Left lobe of liver (tissue), 2 donors: Measurements from ENCODE around the gene CXorf65. TPM values are rescaled to one million over a fixed set of nuclear protein-coding genes. Genes with fewer than 3 reads are reported as not detected.

Experiments
- ATAC-seq: fragments of 200-7000 bp; cut with Tn5 transposase; one replicate; pipeline ENCODE4 v1.9.1; 2020; ENCODE audit warnings: mild to moderate bottlenecking, moderate library complexity
- DNase-seq: peaks from one replicate; pipeline ENCODE4 v3.0.0-alpha.2; 2020; ENCODE audit warnings: low spot score
- total RNA-seq: library from RNA; stranded (reverse); gene quantifications from one replicate; pipeline ENCODE4 v1.2.1, GENCODE V29; 2021
- donor health status: DM: no; HTN: no; CAD: no; lungs with moderate emphysema.
- donor health status: DM: no; HTN: yes; CAD: no.

The CXorf65 gene
- total RNA-seq: not detected

DNA sequence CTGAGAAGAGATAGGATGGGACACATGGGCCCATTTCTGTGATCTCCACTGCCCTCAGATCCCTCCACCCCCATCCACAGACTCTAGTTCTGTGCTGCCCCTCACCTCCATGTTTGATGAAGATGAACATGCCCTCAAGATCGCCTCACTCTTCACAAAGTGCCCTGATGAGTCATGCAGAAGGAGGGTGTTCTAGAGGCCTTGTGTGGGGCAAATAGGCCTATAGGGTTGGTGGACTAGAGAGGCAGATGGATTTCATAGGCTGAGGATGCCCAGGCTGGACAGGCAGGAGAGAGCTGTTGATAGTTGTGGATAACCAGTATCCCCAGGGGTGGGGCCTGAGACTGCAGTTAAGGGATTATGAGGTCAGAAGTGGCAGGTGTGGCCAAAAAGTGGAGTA, at the start of gene CXorf65:
Gene CXorf65 (minus strand): TSS at position 314 of the 400 bp plus-strand sequence. CDS start 184 bp downstream, at position 130.
- ATAC-seq (no peak), DNase-seq (no peak)

DNA sequence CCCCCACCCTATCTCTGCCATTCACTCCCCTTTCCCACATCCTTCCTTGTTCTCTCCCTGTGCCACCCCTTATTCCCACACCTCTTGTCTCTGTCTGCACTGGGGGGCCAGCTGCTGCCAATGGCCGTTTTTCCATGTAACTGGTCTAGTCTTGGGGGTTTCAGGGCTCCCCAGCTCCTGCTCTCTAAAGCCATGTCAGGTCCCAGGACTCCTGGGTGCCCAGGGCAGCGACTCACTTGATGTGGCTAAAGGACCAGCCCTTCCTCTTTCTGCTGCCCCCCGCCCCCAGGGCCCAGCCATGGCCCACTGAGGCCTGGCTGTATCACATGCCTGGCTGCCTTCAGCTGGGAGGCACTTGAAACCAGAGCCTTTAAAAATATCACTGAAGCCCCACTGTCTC, 48.1 kb upstream of the CXorf65 start:
- ATAC-seq (no peak), DNase-seq (no peak)

GRCh38 chrX:71154196-71154595, 47.7 kb upstream of the CXorf65 start:
- no peak for ATAC-seq
- DNase-seq: no peak

- ATAC-seq: no peak
- no peak for DNase-seq
These were observed 44.8 kb upstream of the CXorf65 start for GRCh38 chrX:71151366-71151765.

DNA sequence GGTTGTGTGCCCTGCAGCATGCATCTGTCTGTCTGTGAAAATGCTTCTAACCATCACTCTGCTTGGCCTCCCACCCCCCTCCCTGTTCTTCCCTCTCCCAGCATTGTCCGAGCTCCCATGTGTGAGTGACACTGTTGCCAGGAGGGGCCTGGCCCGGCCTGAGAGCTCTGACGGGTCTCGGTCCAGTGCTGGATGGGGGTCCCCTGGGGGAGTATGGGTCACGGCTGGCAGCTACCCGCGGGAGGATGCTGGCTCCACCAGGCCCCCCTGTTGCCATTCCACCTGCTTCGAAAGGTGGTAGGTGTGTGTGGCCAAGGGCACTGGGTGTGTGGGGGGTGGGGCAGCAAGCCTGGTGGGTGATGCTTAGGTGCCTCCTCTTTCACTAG, 41.7 kb upstream of the CXorf65 start:
- DNase-seq: no peak
- ATAC-seq: no peak

DNA sequence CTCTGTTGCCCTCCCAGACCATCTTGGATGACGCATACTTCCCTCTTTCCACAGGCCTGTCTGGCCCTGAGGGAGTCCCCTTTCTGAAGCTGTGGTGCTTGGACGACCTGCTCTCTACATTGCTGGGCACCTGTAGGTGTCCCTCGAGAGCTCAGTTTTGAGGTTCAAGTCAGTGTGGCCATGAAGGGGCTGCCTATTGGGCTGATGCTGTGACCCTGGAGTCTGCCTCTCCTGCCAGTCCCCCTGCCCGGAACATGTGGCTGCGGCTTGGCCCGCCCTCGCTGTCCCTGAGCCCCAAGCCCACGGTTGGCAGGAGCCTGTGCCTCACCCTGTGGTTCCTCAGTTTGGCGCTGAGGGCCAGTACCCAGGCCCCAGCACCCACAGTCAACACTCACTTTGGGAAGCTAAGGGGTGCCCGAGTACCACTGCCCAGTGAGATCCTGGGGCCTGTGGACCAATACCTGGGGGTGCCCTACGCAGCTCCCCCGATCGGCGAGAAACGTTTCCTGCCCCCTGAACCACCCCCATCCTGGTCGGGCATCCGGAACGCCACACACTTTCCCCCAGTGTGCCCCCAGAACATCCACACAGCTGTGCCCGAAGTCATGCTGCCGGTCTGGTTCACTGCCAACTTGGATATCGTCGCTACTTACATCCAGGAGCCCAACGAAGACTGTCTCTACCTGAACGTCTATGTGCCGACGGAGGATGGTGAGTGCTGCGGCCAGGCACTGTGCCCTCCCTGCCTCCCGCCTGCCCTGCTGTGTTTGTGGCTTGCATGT, 41.1 kb upstream of the CXorf65 start:
- ATAC-seq: no peak
- no peak for DNase-seq

GRCh38 chrX:71144651-71145050, 38.1 kb upstream of the CXorf65 start, which contains the start of gene NLGN3:
Gene NLGN3, plus strand, starts transcription at chrX:71144841. Its CDS starts 2,909 bp downstream, at chrX:71147750.
- DNase-seq: no peak

GRCh38 chrX:71143508-71143907, 37.0 kb upstream of the CXorf65 start:
- DNase-seq (no peak), ATAC-seq (peak; percentile 39)

More at GRCh38 chrX:71144651-71145050, 38.1 kb upstream of the CXorf65 start, which contains the start of gene NLGN3:
- no peak for ATAC-seq

- ATAC-seq (no peak), DNase-seq (no peak)
These were observed 33.9 kb upstream of the CXorf65 start for GRCh38 chrX:71140440-71140839.

GRCh38 chrX:71131510-71131909, 25.0 kb upstream of the CXorf65 start:
- DNase-seq: no peak
- no peak for ATAC-seq

GRCh38 chrX:71128915-71129765, 22.6 kb upstream of the CXorf65 start:
- ATAC-seq: peak; percentile 91
- peak; percentile 60 for DNase-seq

- DNase-seq: no peak
- ATAC-seq: no peak
These were observed 21.8 kb upstream of the CXorf65 start for GRCh38 chrX:71128166-71128833.

DNA sequence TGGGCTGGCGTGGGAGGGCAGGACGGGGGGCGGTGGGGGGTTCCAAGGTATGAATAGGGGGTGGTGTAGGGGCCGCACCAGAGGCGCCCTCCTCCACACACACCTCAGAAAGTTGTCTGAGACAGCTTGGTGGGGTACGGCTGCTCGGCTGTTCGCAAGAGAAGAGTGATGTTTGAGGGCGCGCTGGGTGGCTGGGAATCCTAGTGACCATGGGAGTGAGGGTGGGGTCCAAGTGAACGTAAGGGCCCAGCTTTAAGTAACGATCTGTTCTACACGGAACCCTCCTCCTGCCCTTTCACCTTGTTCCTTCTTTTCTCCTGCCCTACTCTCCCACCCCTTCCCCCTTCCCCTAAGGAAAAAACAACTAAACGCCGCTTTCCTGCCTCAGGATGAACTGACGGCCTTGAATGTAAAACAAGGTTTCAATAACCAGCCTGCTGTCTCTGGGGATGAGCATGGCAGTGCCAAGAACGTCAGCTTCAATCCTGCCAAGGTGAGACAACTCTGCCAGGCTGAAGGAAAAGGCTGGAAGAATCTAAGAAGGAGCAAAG, 12.5 kb upstream of the CXorf65 start:
- ATAC-seq: peak; percentile 45
- no peak for DNase-seq

GRCh38 chrX:71118032-71118984, 11.8 kb upstream of the CXorf65 start, which contains the start of gene MED12:
Gene MED12, plus strand, starts transcription at chrX:71118596. Its CDS starts 159 bp downstream, at chrX:71118755.
- ATAC-seq (peak; percentile 99), DNase-seq (peak; percentile 80)

DNA sequence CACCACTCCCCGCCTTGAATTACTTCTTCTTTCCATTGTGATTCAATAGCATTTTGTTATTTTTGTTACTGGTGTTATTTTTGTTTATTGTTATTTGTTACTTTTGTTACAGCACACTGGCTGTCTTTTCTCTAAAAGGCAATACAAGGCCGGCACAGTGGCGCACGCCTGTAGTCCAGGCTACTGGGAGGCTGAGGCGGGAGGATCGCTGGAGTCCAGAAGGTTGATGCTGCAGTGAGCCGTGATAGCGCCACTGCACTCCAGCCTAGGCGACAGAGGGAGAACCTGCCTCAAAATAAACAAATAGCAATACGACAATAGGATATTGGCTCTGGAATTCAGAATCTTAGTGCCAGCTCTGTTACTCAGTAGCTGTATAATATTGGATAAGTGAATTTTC, 10.8 kb upstream of the CXorf65 start:
- DNase-seq: no peak
- no peak for ATAC-seq

DNA sequence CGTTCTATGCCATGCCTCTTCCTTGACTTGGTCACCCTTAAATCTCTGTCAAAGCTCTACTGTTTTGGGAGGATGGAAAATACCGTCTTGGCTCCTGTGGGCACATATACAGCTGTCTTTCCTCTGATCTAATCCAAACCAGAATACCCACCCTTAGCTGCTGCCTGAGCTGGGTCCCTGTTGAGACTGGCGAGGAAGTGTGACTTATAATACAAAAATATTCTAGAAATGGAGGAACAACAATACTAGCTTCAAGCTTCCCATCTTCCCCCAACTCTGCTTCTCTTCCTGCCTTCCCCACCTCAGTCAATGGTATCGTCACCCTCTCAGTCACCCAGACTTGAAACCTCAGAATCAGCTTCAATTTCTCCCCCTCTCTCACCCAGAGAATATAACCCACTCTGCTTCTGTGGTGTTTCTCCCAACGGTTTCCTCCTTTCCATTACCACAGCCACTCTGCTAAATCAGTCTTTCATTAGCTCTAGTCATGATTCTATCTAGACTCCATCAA, 5.4 kb upstream of the CXorf65 start:
- no peak for ATAC-seq
- DNase-seq: no peak

GRCh38 chrX:71111141-71111843, 4.8 kb upstream of the CXorf65 start, which contains the start of gene IL2RG:
Gene IL2RG, minus strand, starts transcription at chrX:71111577. Its CDS starts 38 bp downstream, at chrX:71111539.
- ATAC-seq (no peak), DNase-seq (no peak)

GRCh38 chrX:71109051-71109450, 2.5 kb upstream of the CXorf65 start:
- ATAC-seq: no peak
- DNase-seq: no peak
